OCI-LY3 (cell line): ENCODE measurements around the gene C9orf153.

ENCODE experiments used
- H2AFZ ChIP-seq: fragments of 200-600, 300-600 bp; shearing (Covaris generic); 2 replicates; pipeline ENCODE4 v1.6.0; 2014; ENCODE audit warnings: antibody characterized with exemption, low read depth, low read length
- H3K27ac ChIP-seq: fragments of 200-600, 300-600 bp; sonication (generic); 2 replicates; pipeline ENCODE4 v1.5.1; 2014; ENCODE audit warnings: mild to moderate bottlenecking, low read length, moderate library complexity, mixed read lengths
- H3K27me3 ChIP-seq: fragments of 200-600, 300-600 bp; sonication (generic); 2 replicates; pipeline ENCODE4 v1.6.1; 2014; ENCODE audit warnings: low read depth, low read length, mixed read lengths
- H3K36me3 ChIP-seq: fragments of 200-600, 300-600 bp; sonication (generic); replicated peaks from 2 replicates; pipeline ENCODE3; 2014; ENCODE audit warnings: low read depth, low read length, mixed read lengths
- H3K4me1 ChIP-seq: fragments of 300-600, 200-600 bp; sonication (generic); 2 replicates; pipeline ENCODE4 v1.6.1; 2014; ENCODE audit warnings: low read length, mixed read lengths
- H3K4me2 ChIP-seq: fragments of 200-600, 300-600 bp; sonication (generic); 2 replicates; pipeline ENCODE4 v1.6.1; 2014; ENCODE audit warnings: low read length, mixed read lengths
- H3K4me3 ChIP-seq: fragments of 300-600, 200-600 bp; sonication (generic); 2 replicates; pipeline ENCODE4 v1.5.1; 2014; ENCODE audit warnings: antibody characterized with exemption, mild to moderate bottlenecking, low read length, moderate library complexity
- H3K79me2 ChIP-seq: fragments of 300-600, 200-600 bp; shearing (Covaris generic); 2 replicates; pipeline ENCODE4 v1.6.1; 2014; ENCODE audit warnings: mild to moderate bottlenecking, low read length, mixed read lengths
- H3K9ac ChIP-seq: fragments of 300-600, 200-600 bp; shearing (Covaris generic); 2 replicates; pipeline ENCODE4 v1.6.0; 2014; ENCODE audit warnings: mild to moderate bottlenecking, low read length, moderate library complexity
- H3K9me3 ChIP-seq: fragments of 200-600, 300-600 bp; shearing (Covaris generic); 2 replicates; pipeline ENCODE4 v1.6.1; 2014; ENCODE audit warnings: low read length, mixed read lengths; ENCODE audit not compliant: insufficient read depth
- H4K20me1 ChIP-seq: fragments of 200-600, 300-600 bp; sonication (generic); 2 replicates; pipeline ENCODE4 v1.6.1; 2016; ENCODE audit warnings: low read length, mixed read lengths; ENCODE audit not compliant: insufficient read depth
- EZH2phosphoT487 ChIP-seq: fragments of 200-600 bp; shearing (Covaris generic); IDR thresholded peaks from 2 replicates; pipeline ENCODE4 v1.6.1; 2018; ENCODE audit warnings: antibody characterized with exemption, mixed run types, low read depth
- TF ChIP-seq, protein P1 (sequence below): fragments of 200-600, 300-600 bp; sonication (generic); IDR thresholded peaks from 2 replicates; pipeline ENCODE4 v1.5.1; 2014; ENCODE audit warnings: antibody characterized with exemption, low read length, low read depth

The C9orf153 gene

DNA sequence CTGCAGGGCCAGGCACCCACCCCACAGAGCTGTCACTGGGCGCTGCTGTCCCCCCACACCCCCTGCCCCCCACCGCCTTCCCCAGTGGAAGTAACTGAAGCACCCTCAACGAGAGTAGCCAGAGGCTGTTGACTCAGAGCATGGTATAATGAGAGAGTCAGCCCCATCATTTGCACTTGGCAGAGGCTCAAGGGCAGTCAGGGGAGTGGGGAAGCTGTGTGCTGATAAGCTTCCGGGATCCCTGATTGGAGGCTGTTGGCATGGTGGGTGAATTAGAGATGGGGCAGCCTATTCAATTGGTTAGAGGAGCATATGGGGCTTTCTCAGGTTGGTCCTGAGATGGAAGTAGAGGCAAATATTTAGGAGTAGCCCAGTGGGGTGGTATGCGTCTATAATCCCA is 83.0 kb downstream of the C9orf153 start:
- Histone ChIP-seq H2AFZ (no peak overlapping the region), H3K4me1 (peaks cover 6% of the 10 kb centered on the region), H3K9me3 (no peaks in the 10 kb centered on the region), H3K27ac (no peak overlapping the region), H3K79me2 (no peaks in the 10 kb centered on the region), H3K27me3 (no peaks in the 10 kb centered on the region), H3K9ac (no peak overlapping the region), H3K4me2 (no peak overlapping the region), H4K20me1 (no peaks in the 10 kb centered on the region), H3K4me3 (no peak overlapping the region), H3K36me3 (no peaks in the 10 kb centered on the region)
- no peak for TF ChIP-seq EZH2phosphoT487
- TF ChIP-seq, protein P1, sequence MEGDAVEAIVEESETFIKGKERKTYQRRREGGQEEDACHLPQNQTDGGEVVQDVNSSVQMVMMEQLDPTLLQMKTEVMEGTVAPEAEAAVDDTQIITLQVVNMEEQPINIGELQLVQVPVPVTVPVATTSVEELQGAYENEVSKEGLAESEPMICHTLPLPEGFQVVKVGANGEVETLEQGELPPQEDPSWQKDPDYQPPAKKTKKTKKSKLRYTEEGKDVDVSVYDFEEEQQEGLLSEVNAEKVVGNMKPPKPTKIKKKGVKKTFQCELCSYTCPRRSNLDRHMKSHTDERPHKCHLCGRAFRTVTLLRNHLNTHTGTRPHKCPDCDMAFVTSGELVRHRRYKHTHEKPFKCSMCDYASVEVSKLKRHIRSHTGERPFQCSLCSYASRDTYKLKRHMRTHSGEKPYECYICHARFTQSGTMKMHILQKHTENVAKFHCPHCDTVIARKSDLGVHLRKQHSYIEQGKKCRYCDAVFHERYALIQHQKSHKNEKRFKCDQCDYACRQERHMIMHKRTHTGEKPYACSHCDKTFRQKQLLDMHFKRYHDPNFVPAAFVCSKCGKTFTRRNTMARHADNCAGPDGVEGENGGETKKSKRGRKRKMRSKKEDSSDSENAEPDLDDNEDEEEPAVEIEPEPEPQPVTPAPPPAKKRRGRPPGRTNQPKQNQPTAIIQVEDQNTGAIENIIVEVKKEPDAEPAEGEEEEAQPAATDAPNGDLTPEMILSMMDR: no peak

DNA sequence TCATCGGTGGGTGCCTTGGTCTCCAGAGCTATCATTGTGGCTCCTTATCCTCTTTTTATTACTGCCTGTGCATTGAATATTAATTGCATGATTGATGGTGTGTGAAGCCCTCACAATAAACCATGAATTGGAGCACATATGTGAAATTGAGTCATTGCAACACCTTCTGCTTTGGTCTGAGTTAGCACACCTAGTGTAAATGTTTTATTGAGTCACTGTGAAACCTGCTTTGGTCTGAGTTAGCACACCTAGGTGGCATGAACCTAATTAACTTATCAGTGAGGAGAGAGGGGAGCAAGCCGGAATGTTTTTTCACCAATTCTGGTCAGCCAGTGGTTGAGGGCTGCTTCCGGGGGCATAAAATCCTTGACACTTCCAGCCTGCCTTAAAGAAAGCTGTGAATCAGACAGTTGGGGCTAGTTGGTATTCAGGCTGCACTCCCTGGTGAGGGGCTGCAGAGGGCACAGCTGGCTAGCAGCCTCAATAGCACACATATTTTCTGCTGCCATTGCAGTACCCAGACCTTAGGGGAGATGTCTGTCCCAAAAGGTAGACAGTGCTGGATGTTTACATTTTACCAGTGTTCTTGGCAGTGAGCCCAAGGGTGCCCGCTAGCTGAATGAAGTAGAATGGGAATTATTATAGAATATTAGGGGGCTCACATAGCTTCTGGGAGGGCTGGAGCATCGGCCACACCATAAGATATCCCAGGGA is 83.6 kb downstream of the C9orf153 start:
- Histone ChIP-seq H3K9me3 (no peaks in the 10 kb centered on the region), H4K20me1 (no peaks in the 10 kb centered on the region), H3K27me3 (no peaks in the 10 kb centered on the region), H3K4me1 (peaks cover 6% of the 10 kb centered on the region), H3K36me3 (no peaks in the 10 kb centered on the region), H3K4me2 (no peak overlapping the region), H3K79me2 (no peaks in the 10 kb centered on the region), H3K9ac (no peak overlapping the region), H3K4me3 (no peak overlapping the region), H2AFZ (no peak overlapping the region), H3K27ac (no peak overlapping the region)
- TF ChIP-seq, protein P1: no peak
- TF ChIP-seq EZH2phosphoT487: no peak

DNA sequence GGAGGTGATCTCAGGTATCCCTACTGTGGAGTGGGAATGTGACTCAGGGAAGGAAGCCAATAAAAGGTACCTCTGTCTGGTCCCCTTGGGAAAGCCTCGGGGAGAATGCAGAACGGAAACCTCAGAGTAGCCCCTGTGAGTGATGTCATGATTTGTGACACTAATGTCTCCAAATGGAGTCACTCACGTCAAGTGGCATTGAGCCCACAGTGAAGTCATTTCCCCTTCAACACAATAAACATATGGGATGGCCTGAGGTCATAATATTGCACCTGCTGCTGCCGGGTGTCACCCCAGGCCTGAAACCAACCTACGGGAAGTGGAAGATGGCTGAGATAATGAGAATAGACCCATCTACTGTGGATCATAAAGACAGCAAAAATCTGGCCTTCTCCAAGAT is 84.2 kb downstream of the C9orf153 start:
- no peak overlapping the region for H3K4me3 ChIP-seq
- no peak overlapping the region for H3K4me2 ChIP-seq
- H3K4me1 ChIP-seq: peaks cover 6% of the 10 kb centered on the region
- no peaks in the 10 kb centered on the region for H3K79me2 ChIP-seq
- no peak overlapping the region for H3K27ac ChIP-seq
- H3K9ac ChIP-seq: no peak overlapping the region
- no peaks in the 10 kb centered on the region for H4K20me1 ChIP-seq
- H2AFZ ChIP-seq: no peak overlapping the region
- no peaks in the 10 kb centered on the region for H3K9me3 ChIP-seq
- no peaks in the 10 kb centered on the region for H3K36me3 ChIP-seq
- no peak for TF ChIP-seq EZH2phosphoT487
- no peaks in the 10 kb centered on the region for H3K27me3 ChIP-seq
